Measurements from ENCODE around the gene TSPAN1. TPM values are rescaled to one million over a fixed set of nuclear protein-coding genes. Genes with fewer than 3 reads are reported as not detected.

Gene TSPAN1
- total and polyA plus RNA-seq, 10 of the 15 experiments (the other 5 are each of a cell fraction or from before 2014, with no cell fraction given), result 0.08 to 0.29 (median 0.23) TPM; not detected in 5

DNA sequence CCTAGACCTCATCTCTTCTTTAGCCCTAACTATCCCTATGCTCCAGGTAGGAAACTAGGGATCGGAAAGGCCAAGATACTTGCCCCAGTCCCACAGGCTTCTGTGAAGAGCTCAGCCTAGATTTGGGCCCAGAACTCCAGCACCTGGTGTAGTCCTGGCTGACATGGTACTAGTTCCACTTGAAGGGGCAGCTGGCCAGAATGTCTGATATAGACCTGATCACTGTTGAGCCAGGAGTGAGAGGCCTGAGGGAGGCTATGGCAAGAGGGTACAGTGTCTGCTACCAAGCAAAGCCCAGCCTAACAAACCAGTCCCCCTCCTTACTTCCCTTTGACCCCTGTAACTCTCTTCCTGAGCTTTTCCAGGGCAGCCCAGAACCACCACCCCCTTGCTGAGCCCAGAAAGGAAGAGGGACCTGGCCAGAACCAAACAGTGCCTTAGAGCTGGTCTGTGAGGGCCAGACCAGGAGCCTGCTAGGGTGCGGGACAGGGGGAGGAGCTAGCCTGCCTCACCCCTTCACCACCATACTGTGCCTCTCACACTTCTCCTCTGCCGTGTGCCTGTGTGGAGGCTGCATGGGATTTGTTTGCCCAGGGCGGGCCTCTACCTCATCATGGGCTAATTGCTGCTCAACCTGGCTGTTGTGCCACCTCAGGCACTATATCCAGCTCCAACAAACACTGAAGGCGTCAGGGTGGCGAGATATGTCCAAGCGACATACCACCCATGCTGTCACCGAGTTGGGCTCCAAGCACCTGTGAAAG lies 12.4 kb downstream of the TSPAN1 start:
- Histone ChIP-seq H3K9me3 (replicated peaks; ENCODE audit: control insufficient read depth, insufficient read depth, low read length) (no peaks in the 10 kb centered on the region), H3K4me3 (no peak overlapping the region), H3K4me1 (ENCODE audit: control insufficient read depth, insufficient read depth, low read length) (peaks cover 21% of the 10 kb centered on the region), H3K27me3 (replicated peaks in 1 of 2; ENCODE audit: control insufficient read depth in 2 of 2, insufficient read depth in 2 of 2, low read length in 1 of 2) (no peaks in the 10 kb centered on the region), H2AFZ (ENCODE audit: control insufficient read depth, low read depth, low read length) (no peak overlapping the region), H3K36me3 (ENCODE audit: control insufficient read depth in 2 of 2, insufficient read depth in 2 of 2, low read length in 1 of 2) (peaks cover 3 to 5% of the 10 kb centered on the region in 2 experiments; a peak in 3 of 4 replicates), H3K27ac (ENCODE audit: control insufficient read depth, insufficient read depth) (no peak overlapping the region), H3K79me2 (ENCODE audit: control insufficient read depth, insufficient read depth, low read length) (no peaks in the 10 kb centered on the region), H3K9ac (ENCODE audit: control insufficient read depth, insufficient read depth, low read length) (no peak overlapping the region), H3K4me2 (ENCODE audit: control insufficient read depth, insufficient read depth) (no peak overlapping the region), H4K20me1 (ENCODE audit: control insufficient read depth, insufficient read depth) (no peaks in the 10 kb centered on the region)
- no TSS peak for BruUV-seq (replicated peaks)
- no peak for DNase-seq (ENCODE audit: low read depth, low spot score)
- SMC1A ChIA-PET (ENCODE audit: uncharacterized antibody, unreplicated experiment), result interaction anchor here (1.5 kb wide), 1 partner anchor 36 kb away, joined by 8 read pairs; no protein-coding TSS in a partner anchor
- in situ Hi-C loops (cut with MboI), result no loop called here
- POLR2A ChIA-PET, result interaction anchor here (1.5 to 1.8 kb wide), 2 partner anchors 13 to 62 kb away, joined by 3 to 7 read pairs; no protein-coding TSS in a partner anchor
- CTCF ChIA-PET, result interaction anchor here (1.1 to 8.8 kb wide), 2 partner anchors 38 to 60 kb away, joined by 3 to 108 read pairs; no protein-coding TSS in a partner anchor
- no peak for FAIRE-seq
- 99% methylated on average over 8 of the region's 8 CpGs for WGBS (ENCODE audit: insufficient coverage, insufficient replicate concordance, low lambda C conversion rate, missing lambda C conversion rate)
- intact Hi-C loops (cut with micrococcal nuclease; ENCODE audit: unreplicated experiment), result loop anchor here (10.0 kb wide), 1 partner anchor 502 kb away; the partner anchor contains the start of genes GPBP1L1 and TMEM69
- RAD21 ChIA-PET (ENCODE audit: unreplicated experiment), result no interaction called here
- ATAC-seq, result no peak
- TF ChIP-seq NR2C2 (IDR thresholded peaks at IDR 0.05; ENCODE audit: borderline replicate concordance, control insufficient read depth, insufficient read length, low read depth) (no peak), CREM (IDR thresholded peaks at IDR 0.05; ENCODE audit: low read depth) (no peak), NR2F1 (conservative IDR thresholded peaks at IDR 0.05) (no peak), FOXM1 (IDR thresholded peaks at IDR 0.05; ENCODE audit: low read depth, low read length) (no peak), CEBPB (IDR thresholded peaks at IDR 0.05; ENCODE audit: borderline replicate concordance in 1 of 2, low read depth in 2 of 2, low read length in 2 of 2) (no peak), RB1 (IDR thresholded peaks at IDR 0.05; ENCODE audit: borderline replicate concordance) (no peak), POU2F2 (IDR thresholded peaks at IDR 0.05; ENCODE audit: borderline replicate concordance, low read depth, low read length) (no peak), SMARCA5 (IDR thresholded peaks at IDR 0.05) (no peak), BHLHE40 (IDR thresholded peaks at IDR 0.05; ENCODE audit: borderline replicate concordance in 1 of 2, low read depth in 2 of 2, low read length in 1 of 2) (no peak), MTA3 (IDR thresholded peaks at IDR 0.05; ENCODE audit: borderline replicate concordance, low read length) (no peak), SIX5 (IDR thresholded peaks at IDR 0.05; ENCODE audit: low read depth, low read length, severe bottlenecking) (no peak), MEF2A (IDR thresholded peaks at IDR 0.05; ENCODE audit: insufficient read depth, low read depth, low read length) (no peak)
- TF ChIP-seq, protein P1, sequence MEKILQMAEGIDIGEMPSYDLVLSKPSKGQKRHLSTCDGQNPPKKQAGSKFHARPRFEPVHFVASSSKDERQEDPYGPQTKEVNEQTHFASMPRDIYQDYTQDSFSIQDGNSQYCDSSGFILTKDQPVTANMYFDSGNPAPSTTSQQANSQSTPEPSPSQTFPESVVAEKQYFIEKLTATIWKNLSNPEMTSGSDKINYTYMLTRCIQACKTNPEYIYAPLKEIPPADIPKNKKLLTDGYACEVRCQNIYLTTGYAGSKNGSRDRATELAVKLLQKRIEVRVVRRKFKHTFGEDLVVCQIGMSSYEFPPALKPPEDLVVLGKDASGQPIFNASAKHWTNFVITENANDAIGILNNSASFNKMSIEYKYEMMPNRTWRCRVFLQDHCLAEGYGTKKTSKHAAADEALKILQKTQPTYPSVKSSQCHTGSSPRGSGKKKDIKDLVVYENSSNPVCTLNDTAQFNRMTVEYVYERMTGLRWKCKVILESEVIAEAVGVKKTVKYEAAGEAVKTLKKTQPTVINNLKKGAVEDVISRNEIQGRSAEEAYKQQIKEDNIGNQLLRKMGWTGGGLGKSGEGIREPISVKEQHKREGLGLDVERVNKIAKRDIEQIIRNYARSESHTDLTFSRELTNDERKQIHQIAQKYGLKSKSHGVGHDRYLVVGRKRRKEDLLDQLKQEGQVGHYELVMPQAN (conservative IDR thresholded peaks at IDR 0.05), result no peak
- TF ChIP-seq, protein P2, sequence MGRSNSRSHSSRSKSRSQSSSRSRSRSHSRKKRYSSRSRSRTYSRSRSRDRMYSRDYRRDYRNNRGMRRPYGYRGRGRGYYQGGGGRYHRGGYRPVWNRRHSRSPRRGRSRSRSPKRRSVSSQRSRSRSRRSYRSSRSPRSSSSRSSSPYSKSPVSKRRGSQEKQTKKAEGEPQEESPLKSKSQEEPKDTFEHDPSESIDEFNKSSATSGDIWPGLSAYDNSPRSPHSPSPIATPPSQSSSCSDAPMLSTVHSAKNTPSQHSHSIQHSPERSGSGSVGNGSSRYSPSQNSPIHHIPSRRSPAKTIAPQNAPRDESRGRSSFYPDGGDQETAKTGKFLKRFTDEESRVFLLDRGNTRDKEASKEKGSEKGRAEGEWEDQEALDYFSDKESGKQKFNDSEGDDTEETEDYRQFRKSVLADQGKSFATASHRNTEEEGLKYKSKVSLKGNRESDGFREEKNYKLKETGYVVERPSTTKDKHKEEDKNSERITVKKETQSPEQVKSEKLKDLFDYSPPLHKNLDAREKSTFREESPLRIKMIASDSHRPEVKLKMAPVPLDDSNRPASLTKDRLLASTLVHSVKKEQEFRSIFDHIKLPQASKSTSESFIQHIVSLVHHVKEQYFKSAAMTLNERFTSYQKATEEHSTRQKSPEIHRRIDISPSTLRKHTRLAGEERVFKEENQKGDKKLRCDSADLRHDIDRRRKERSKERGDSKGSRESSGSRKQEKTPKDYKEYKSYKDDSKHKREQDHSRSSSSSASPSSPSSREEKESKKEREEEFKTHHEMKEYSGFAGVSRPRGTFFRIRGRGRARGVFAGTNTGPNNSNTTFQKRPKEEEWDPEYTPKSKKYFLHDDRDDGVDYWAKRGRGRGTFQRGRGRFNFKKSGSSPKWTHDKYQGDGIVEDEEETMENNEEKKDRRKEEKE (IDR thresholded peaks at IDR 0.05), result no peak
- TF ChIP-seq, protein P3, sequence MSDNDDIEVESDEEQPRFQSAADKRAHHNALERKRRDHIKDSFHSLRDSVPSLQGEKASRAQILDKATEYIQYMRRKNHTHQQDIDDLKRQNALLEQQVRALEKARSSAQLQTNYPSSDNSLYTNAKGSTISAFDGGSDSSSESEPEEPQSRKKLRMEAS (IDR thresholded peaks at IDR 0.05; ENCODE audit: low read depth, low read length), result no peak
